ENCODE results near the gene ALPK1.
"Not testable (repeated sequence)": the region's sequence is repeated elsewhere in the genome, so short reads cannot be mapped to it uniquely, and the experiment has no call there.

ALPK1 gene

GRCh38 chr4:112378858-112379257, 81.7 kb downstream of the ALPK1 start:
- DNase-seq (ENCODE audit: low read depth in 3 of 3): no peak

- DNase-seq (ENCODE audit: low read depth in 3 of 3): no peak
Observed at GRCh38 chr4:112379306-112379705, 82.1 kb downstream of the ALPK1 start.

- no peak for DNase-seq (ENCODE audit: low read depth in 3 of 3)
Observed at GRCh38 chr4:112381996-112382692, 85.0 kb downstream of the ALPK1 start.

DNA sequence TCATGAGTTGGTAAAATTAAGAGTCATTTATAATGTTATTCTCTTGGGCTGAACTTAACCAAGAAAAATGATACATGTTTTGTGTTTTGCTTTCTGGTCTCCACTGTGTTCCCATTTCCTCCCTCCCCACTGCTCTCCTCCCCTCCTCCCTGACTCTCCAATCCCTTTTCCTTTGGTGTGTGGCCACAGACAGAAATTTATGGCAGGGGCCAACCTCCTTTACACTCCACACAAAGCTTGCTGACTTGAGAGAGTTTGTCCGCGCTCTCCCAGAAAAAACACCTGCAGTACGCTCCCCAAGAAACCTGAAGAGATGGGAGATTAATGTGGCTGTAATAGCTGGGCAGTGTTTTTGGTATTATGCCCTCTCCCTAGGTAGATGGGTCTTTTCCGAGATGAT, 88.9 kb downstream of the ALPK1 start:
- no peak for DNase-seq (ENCODE audit: low read depth in 3 of 3)

DNA sequence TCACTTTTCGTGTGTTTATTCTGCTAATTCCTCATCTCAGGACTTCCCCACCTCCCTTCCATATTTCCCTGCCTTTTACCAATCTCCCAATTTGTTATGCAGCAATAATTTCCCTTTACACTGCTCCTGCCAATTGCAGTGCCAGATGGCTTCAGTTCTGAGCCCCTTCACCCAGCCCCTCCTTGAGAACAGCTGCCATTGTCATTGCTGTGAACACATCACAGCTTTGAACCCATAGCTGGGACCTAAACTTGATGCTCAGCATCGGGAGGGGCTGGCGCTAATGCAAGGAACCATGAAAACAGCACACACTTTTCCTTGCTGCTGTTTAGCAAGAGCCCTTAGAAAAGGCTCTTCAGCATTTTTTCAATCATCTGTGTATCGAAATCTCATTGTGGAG, 104.9 kb downstream of the ALPK1 start:
- no peak for DNase-seq (ENCODE audit: low read depth in 3 of 3)

DNA sequence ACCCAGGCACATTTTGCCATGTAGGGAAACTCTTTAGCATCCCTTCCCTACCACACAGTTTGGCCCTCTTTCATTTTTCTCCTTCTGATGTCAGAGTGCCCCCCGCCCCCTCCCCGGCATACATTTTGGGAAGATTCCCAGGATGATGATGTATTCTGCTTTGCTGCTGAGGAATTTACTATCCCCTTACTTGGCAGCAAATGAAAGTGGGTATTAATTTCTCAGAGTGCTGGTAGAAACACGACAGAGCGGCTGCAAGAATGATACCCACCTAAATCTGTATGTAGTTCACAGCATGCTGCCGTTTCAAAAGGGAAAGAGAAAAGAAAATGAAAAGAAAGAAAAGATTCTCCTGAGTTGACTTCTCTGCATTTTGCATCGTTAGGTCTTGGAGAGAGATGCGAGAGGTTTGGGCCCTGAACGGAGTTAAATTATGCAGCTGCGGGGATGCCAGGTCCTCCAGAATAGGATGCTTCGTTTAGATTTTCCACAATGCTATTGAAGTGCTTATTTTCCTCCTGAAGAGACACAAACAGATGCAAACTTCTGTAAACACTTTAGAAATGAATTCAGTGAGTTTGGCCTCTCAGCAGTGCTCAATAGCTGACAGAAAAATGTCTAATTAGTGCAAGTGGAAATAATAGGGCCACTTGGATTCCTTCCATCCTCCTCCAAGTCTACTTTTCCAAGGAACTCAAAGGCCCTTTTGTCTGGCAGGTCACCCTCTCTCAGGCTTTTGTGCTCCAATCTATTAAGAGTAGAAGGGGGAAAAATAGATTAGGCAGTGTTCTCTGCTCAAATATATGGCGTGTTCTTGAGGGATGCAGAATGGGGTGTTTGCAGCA, 106.2 kb downstream of the ALPK1 start:
- DNase-seq (ENCODE audit: low read depth in 3 of 3): no peak

DNA sequence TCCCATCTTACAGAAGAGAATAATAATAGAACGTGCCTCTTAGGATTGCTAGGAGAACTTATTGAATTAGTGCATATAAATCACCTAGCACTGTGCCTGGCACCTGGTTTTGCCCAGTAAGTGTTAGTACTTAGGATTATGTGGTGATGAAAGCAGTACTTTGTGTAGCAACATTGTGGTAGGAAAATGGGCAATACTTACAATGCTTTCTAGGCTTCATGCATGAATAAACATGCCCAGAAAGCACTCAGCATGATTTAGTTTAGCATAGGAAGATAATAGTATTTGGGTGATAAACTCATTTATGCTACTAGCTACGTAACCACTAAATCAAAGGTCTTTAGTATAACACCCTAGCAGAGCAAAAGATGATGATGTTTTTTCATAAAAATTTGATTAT, 113.2 kb downstream of the ALPK1 start:
- no peak for DNase-seq (ENCODE audit: low read depth in 3 of 3)

- DNase-seq (ENCODE audit: low read depth in 3 of 3): no peak
Observed at GRCh38 chr4:112410804-112411203, 113.6 kb downstream of the ALPK1 start.

- no peak for DNase-seq (ENCODE audit: low read depth in 3 of 3)
Observed at GRCh38 chr4:112411781-112412550, 114.8 kb downstream of the ALPK1 start.

DNA sequence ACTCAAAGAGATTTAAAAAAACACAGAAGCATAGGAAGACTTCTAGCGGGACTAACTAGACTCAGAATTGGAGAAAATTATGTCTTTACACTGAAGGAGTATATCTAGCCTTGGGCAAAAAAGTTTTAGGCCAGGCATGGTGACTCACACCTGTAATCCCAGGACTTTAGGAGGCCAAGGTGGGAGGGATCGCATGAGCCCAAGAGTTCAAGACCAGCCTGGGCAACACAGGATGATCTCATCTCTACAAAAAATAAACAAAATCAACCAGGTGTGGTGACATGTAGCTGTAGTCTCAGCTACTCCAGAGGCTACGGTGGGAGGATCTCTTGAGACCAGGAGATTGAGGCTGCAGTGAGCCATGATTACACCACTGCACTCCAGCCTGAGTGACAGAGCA, 119.3 kb downstream of the ALPK1 start:
- DNase-seq (ENCODE audit: low read depth in 3 of 3): no peak

GRCh38 chr4:112418092-112418491, 120.9 kb downstream of the ALPK1 start:
- DNase-seq (ENCODE audit: low read depth in 3 of 3): no peak

GRCh38 chr4:112421911-112422310, 124.7 kb downstream of the ALPK1 start:
- DNase-seq (ENCODE audit: low read depth in 3 of 3): no peak

- no peak for DNase-seq (ENCODE audit: low read depth in 3 of 3)
Observed at GRCh38 chr4:112422644-112423043, 125.5 kb downstream of the ALPK1 start.

DNA sequence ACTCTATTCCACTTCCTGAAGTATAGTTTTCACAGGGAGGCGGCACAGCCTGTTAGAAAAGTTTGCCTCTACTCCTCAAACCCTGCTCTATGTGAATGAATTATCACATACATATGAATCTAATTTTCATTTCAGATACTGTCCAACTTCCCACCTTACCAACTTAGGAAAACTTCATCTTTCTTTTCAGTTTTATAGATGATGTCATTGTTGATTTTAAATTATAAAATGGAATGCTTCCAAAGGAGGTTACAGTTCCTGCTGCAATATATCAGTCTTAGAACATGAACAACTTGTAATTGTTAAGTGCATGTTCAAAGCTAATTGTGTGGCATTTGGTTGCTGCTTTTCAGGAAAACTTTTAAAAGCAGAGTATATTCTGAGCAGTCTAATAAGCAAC, 126.4 kb downstream of the ALPK1 start:
- no peak for DNase-seq (ENCODE audit: low read depth in 3 of 3)

GRCh38 chr4:112425823-112426222, 128.7 kb downstream of the ALPK1 start:
- DNase-seq (ENCODE audit: low read depth in 3 of 3): no peak

DNA sequence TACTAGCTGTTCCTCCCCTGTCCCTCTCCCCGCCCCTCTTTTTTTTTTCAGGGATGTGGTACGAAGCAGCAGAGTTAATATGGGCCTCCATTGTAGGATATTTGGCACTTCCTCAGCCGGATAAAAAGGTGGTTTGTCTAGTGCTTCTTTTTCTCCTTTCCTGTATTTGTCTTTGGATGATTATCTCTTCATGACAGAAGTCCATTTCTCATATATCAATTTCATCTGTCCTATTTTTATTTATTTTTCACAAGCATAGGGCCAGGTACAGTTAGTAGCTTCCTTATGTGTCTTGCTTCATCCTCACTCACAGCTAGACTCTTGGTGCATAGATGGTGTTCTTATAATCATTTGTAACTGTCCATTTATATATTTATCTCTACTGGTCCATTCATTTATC, 129.2 kb downstream of the ALPK1 start:
- DNase-seq (ENCODE audit: low read depth in 3 of 3): no peak

- no peak for DNase-seq (ENCODE audit: low read depth in 3 of 3)
Observed at GRCh38 chr4:112431158-112431557, 134.0 kb downstream of the ALPK1 start.

- DNase-seq (ENCODE audit: low read depth in 3 of 3): no peak
Observed at GRCh38 chr4:112436987-112437386, 139.8 kb downstream of the ALPK1 start.

DNA sequence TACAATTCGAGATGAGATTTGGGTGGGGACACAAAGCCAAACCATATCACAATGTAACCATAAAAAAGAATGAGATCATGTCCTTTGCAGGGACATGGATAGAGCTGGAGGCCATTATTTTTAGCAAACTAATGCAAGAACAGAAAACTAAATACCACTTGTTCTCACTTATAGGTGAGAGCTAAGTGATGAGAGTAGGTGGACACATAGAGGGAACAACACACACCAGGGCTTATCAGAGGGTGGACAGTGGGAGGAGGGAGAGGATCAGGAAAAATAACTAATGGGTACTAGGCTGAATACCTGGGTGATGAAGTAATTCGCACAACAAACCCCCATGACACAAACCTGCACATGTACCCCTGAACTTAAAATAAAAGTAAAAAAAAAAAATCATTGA, 145.1 kb downstream of the ALPK1 start:
- DNase-seq (ENCODE audit: low read depth in 3 of 3): not testable (repeated sequence)

- no peak for DNase-seq (ENCODE audit: low read depth in 3 of 3)
Observed at GRCh38 chr4:112448306-112449132, 151.3 kb downstream of the ALPK1 start.

GRCh38 chr4:112449708-112450107, 152.5 kb downstream of the ALPK1 start:
- no peak for DNase-seq (ENCODE audit: low read depth in 3 of 3)

- DNase-seq (ENCODE audit: low read depth in 3 of 3): no peak
Observed at GRCh38 chr4:112451104-112451503, 153.9 kb downstream of the ALPK1 start.

All from stimulated activated CD4-positive, alpha-beta T cell treated with anti-CD3 and anti-CD28 coated beads, TNF-alpha, amount 100 ng/mL, for 4 hours (primary cell).